ENCODE data around the gene SOX9. TPM values are rescaled to one million over a fixed set of nuclear protein-coding genes. Genes with fewer than 3 reads are reported as not detected.

The SOX9 gene
- polyA plus RNA-seq, 1 donor (not counting 4 experiments of a cell fraction or from before 2014, with no cell fraction given): 15.8 TPM

DNA sequence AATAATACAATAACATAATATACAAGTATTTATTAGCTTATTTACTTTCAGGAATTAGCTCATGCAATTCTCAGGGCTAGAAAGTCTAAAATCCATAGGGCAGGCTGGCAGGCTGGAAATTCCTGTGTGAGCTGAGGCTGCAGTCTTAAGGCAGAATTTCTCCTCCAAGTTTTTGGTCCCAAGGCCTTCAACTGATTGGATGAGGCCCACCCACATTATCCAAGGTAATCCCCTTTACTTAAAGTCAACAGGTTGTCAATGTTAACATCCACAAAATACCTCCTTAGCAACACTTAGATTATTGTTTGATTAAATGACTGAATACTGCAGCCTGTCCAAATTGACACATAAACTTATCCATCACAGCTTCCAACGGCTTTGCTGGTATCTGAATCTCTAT, 32.9 kb upstream of the SOX9 start:
- Histone ChIP-seq H3K4me1 (ENCODE audit: control insufficient read depth, extremely low read depth, insufficient read depth, low read length) (no peaks in the 10 kb centered on the region), H3K9me3 (ENCODE audit: control insufficient read depth, low read depth, low read length) (no peaks in the 10 kb centered on the region), H3K27me3 (ENCODE audit: control insufficient read depth, extremely low read depth, insufficient read depth, low read length) (no peaks in the 10 kb centered on the region), H4K20me1 (ENCODE audit: control insufficient read depth, extremely low read depth, insufficient read depth, low read length) (no peaks in the 10 kb centered on the region), H3K4me2 (ENCODE audit: control insufficient read depth, extremely low read depth, insufficient read depth, low read depth, low read length) (no peak overlapping the region), H3K4me3 (ENCODE audit: control insufficient read depth in 2 of 3, extremely low read depth in 1 of 3, insufficient read depth in 2 of 3, low read depth in 1 of 3, low read length in 3 of 3) (no peak overlapping the region), H3K79me2 (ENCODE audit: control insufficient read depth, insufficient read depth, low read length) (no peaks in the 10 kb centered on the region), H3K9ac (ENCODE audit: control insufficient read depth, extremely low read depth, insufficient read depth, low read length) (no peak overlapping the region), H2AFZ (ENCODE audit: control insufficient read depth, low read length) (no peak overlapping the region), H3K27ac (ENCODE audit: control insufficient read depth, insufficient read depth, low read length) (no peak overlapping the region), H3K36me3 (ENCODE audit: control insufficient read depth in 2 of 2, extremely low read depth in 1 of 2, insufficient read depth in 2 of 2, low read length in 2 of 2) (no peaks in the 10 kb centered on the region), H3K9me1 (ENCODE audit: control insufficient read depth, extremely low read depth, insufficient read depth, low read length) (no peaks in the 10 kb centered on the region)
- DNase-seq (ENCODE audit: low read depth, low spot score) (no peak), FAIRE-seq (peak; percentile 9)
- TF ChIP-seq, protein P1, sequence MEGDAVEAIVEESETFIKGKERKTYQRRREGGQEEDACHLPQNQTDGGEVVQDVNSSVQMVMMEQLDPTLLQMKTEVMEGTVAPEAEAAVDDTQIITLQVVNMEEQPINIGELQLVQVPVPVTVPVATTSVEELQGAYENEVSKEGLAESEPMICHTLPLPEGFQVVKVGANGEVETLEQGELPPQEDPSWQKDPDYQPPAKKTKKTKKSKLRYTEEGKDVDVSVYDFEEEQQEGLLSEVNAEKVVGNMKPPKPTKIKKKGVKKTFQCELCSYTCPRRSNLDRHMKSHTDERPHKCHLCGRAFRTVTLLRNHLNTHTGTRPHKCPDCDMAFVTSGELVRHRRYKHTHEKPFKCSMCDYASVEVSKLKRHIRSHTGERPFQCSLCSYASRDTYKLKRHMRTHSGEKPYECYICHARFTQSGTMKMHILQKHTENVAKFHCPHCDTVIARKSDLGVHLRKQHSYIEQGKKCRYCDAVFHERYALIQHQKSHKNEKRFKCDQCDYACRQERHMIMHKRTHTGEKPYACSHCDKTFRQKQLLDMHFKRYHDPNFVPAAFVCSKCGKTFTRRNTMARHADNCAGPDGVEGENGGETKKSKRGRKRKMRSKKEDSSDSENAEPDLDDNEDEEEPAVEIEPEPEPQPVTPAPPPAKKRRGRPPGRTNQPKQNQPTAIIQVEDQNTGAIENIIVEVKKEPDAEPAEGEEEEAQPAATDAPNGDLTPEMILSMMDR (optimal IDR thresholded peaks at IDR 0.05 in 1 of 3, IDR thresholded peaks at IDR 0.05 in 1 of 3, conservative IDR thresholded peaks at IDR 0.05 in 1 of 3; ENCODE audit: extremely low read depth in 1 of 3, insufficient read depth in 2 of 3, low read length in 3 of 3): no peak
- no peak for TF ChIP-seq EZH2 (IDR thresholded peaks at IDR 0.05; ENCODE audit: low read length)
- dilution Hi-C loops (cut with MboI; ENCODE audit: extremely low pct_ligation_motif_present, low sequenced_read_pairs): no loop called here

DNA sequence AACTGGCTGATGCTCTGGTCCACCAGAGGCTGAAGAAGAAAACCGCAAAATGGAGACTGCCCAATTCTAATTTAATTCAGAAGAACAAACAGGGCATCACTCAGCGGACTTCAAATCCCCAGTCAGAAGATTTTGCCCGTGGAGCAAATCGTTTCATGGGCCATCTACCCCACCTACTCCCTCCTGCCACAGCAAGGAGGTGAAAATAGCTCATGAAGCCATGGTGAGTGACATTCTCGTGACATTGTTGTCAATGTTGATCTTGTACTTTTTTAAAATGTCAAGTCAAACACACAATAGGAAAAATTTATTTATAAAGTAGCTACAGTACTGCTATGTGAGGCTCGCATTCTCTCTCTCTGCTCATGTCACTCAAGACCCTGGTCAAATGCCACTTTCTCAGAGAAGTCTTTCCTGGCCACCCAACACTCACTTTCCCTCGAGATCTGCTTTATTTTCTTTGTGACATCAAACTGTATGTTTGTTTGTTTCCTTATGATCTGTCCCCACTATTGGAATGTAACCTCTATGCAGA, 31.3 kb upstream of the SOX9 start:
- Histone ChIP-seq H3K4me3 (ENCODE audit: control insufficient read depth in 2 of 3, extremely low read depth in 1 of 3, insufficient read depth in 2 of 3, low read depth in 1 of 3, low read length in 3 of 3) (no peak overlapping the region), H2AFZ (ENCODE audit: control insufficient read depth, low read length) (no peak overlapping the region), H4K20me1 (ENCODE audit: control insufficient read depth, extremely low read depth, insufficient read depth, low read length) (no peaks in the 10 kb centered on the region), H3K4me1 (ENCODE audit: control insufficient read depth, extremely low read depth, insufficient read depth, low read length) (no peaks in the 10 kb centered on the region), H3K4me2 (ENCODE audit: control insufficient read depth, extremely low read depth, insufficient read depth, low read depth, low read length) (no peak overlapping the region), H3K9me3 (ENCODE audit: control insufficient read depth, low read depth, low read length) (no peaks in the 10 kb centered on the region), H3K36me3 (ENCODE audit: control insufficient read depth in 2 of 2, extremely low read depth in 1 of 2, insufficient read depth in 2 of 2, low read length in 2 of 2) (no peaks in the 10 kb centered on the region), H3K27me3 (ENCODE audit: control insufficient read depth, extremely low read depth, insufficient read depth, low read length) (no peaks in the 10 kb centered on the region), H3K9ac (ENCODE audit: control insufficient read depth, extremely low read depth, insufficient read depth, low read length) (no peak overlapping the region), H3K79me2 (ENCODE audit: control insufficient read depth, insufficient read depth, low read length) (no peaks in the 10 kb centered on the region), H3K9me1 (ENCODE audit: control insufficient read depth, extremely low read depth, insufficient read depth, low read length) (no peaks in the 10 kb centered on the region), H3K27ac (ENCODE audit: control insufficient read depth, insufficient read depth, low read length) (no peak overlapping the region)
- dilution Hi-C loops (cut with MboI; ENCODE audit: extremely low pct_ligation_motif_present, low sequenced_read_pairs): no loop called here
- no peak for DNase-seq (ENCODE audit: low read depth, low spot score)
- TF ChIP-seq EZH2 (IDR thresholded peaks at IDR 0.05; ENCODE audit: low read length): no peak
- TF ChIP-seq, protein P1 (optimal IDR thresholded peaks at IDR 0.05 in 1 of 3, IDR thresholded peaks at IDR 0.05 in 1 of 3, conservative IDR thresholded peaks at IDR 0.05 in 1 of 3; ENCODE audit: extremely low read depth in 1 of 3, insufficient read depth in 2 of 3, low read length in 3 of 3): no peak
- no peak for FAIRE-seq

Measured in keratinocyte (primary cell).